GM12892 (cell line): ENCODE data around the gene PPP5C.
"Not testable (repeated sequence)": the region's sequence is repeated elsewhere in the genome, so short reads cannot be mapped to it uniquely, and the experiment has no call there.

ENCODE experiments used
- DNase-seq: peaks from one replicate; pipeline ENCODE4 v3.0.0; 2011; ENCODE audit not compliant: insufficient read length
- FAIRE-seq: peaks from 2 replicates; lab custom pipeline; 2011; peaks lifted over from hg19 to GRCh38; lab: Jason Lieb, UNC
- POLR2A ChIP-seq: IDR thresholded peaks from 2 replicates; pipeline ENCODE4 v1.6.1; 2011; ENCODE audit warnings: low read depth, low read length, control low read depth
- POLR2AphosphoS5 ChIP-seq: IDR thresholded peaks from 2 replicates; pipeline ENCODE4 v1.6.1; 2011; ENCODE audit warnings: low read depth, low read length, control low read depth
- TAF1 ChIP-seq: IDR thresholded peaks from 2 replicates; pipeline ENCODE4 v1.6.1; 2011; ENCODE audit warnings: low read depth, mild to moderate bottlenecking, control low read depth, low read length, borderline replicate concordance

The PPP5C gene

GRCh38 chr19:46426506-46427162 lies 79.7 kb downstream of the PPP5C start:
- no peak for TF ChIP-seq TAF1
- FAIRE-seq (no peak), DNase-seq (no peak)

GRCh38 chr19:46427518-46428045 lies 80.7 kb downstream of the PPP5C start:
- TF ChIP-seq TAF1 (no peak), POLR2AphosphoS5 (no peak), POLR2A (no peak)
- FAIRE-seq: no peak
- DNase-seq: no peak

GRCh38 chr19:46428239-46429135 lies 81.6 kb downstream of the PPP5C start, which contains the start of gene PNMA8C:
TSS of gene PNMA8C (minus strand) at chr19:46428936. CDS start at chr19:46428359, 577 bp downstream.
- FAIRE-seq: no peak
- TF ChIP-seq TAF1 (no peak), POLR2AphosphoS5 (no peak), POLR2A (no peak)
- peak; percentile 41 for DNase-seq

- TF ChIP-seq POLR2AphosphoS5 (no peak), TAF1 (no peak), POLR2A (no peak)
- FAIRE-seq: no peak
- no peak for DNase-seq
These were observed 83.1 kb downstream of the PPP5C start for GRCh38 chr19:46429999-46430398.

GRCh38 chr19:46431824-46432223 lies 84.9 kb downstream of the PPP5C start:
- TF ChIP-seq POLR2A (no peak), TAF1 (no peak), POLR2AphosphoS5 (no peak)
- FAIRE-seq (no peak), DNase-seq (no peak)

GRCh38 chr19:46433470-46433869 lies 86.6 kb downstream of the PPP5C start:
- FAIRE-seq, DNase-seq: not testable (repeated sequence)

- DNase-seq: no peak
- TF ChIP-seq POLR2A (no peak), POLR2AphosphoS5 (no peak), TAF1 (no peak)
- FAIRE-seq: no peak
These were observed 88.1 kb downstream of the PPP5C start for GRCh38 chr19:46435009-46435408.

- not testable (repeated sequence) for FAIRE-seq, DNase-seq
These were observed 88.8 kb downstream of the PPP5C start for GRCh38 chr19:46435689-46436088.
